H1 (cell line): ENCODE measurements around the gene FAM193B. TPM values are rescaled to one million over a fixed set of nuclear protein-coding genes. Genes with fewer than 3 reads are reported as not detected.

ENCODE experiments used
- CTCF ChIA-PET: fragments of 300-600 bp; sonication (Branson Sonifier 250); formaldehyde crosslinking; loops from one replicate; lab custom pipeline; 2021; ENCODE audit not compliant: partially characterized antibody; lab: Charles Lee
- POLR2A ChIA-PET: fragments of 300-600 bp; sonication (Branson Sonifier 250); formaldehyde crosslinking; loops from one replicate; lab custom pipeline; 2021; ENCODE audit warnings: inconsistent platforms; ENCODE audit not compliant: partially characterized antibody; lab: Charles Lee
- DNase-seq, 2 experiments: peaks; one replicate each; pipeline versions ENCODE4 v3.0.0 to v3.0.0-alpha.2; 2010 to 2022; ENCODE audit warnings: low spot score in 2 of 2, low read depth in 1 of 2, mixed read lengths in 1 of 2
- FAIRE-seq: peaks from 2 replicates; lab custom pipeline; 2011; peaks lifted over from hg19 to GRCh38; lab: Jason Lieb, UNC
- H2AFZ ChIP-seq: 2 replicates; pipeline ENCODE4 v1.8.1; 2012; ENCODE audit warnings: low read length, inconsistent platforms
- H2AK5ac ChIP-seq: 2 replicates; pipeline ENCODE4 v1.6.1; 2013; ENCODE audit warnings: low read depth, low read length
- H2BK120ac ChIP-seq: replicated peaks from 2 replicates; pipeline ENCODE3; 2013; ENCODE audit warnings: low read depth, low read length, inconsistent platforms
- H2BK12ac ChIP-seq: 2 replicates; pipeline ENCODE4 v1.6.1; 2013; ENCODE audit warnings: low read depth, low read length
- H2BK15ac ChIP-seq: 2 replicates; pipeline ENCODE4 v1.6.1; 2013; ENCODE audit warnings: low read length
- H2BK20ac ChIP-seq: 2 replicates; pipeline ENCODE4 v1.6.1; 2013; ENCODE audit warnings: low read length
- H2BK5ac ChIP-seq: 2 replicates; pipeline ENCODE4 v1.6.1; 2013; ENCODE audit warnings: low read depth, low read length
- H3K14ac ChIP-seq: 2 replicates; pipeline ENCODE4 v1.6.1; 2013; ENCODE audit warnings: inconsistent platforms; ENCODE audit not compliant: insufficient read length
- H3K18ac ChIP-seq: 2 replicates; pipeline ENCODE4 v1.6.1; 2013; ENCODE audit warnings: low read length; ENCODE audit errors: extremely low read depth
- H3K23ac ChIP-seq: 2 replicates; pipeline ENCODE4 v1.6.1; 2013; ENCODE audit warnings: inconsistent platforms; ENCODE audit not compliant: insufficient read length
- H3K23me2 ChIP-seq: 2 replicates; pipeline ENCODE4 v1.6.1; 2013; ENCODE audit warnings: low read depth, low read length
- H3K27ac ChIP-seq: 2 replicates; pipeline ENCODE4 v1.6.1; 2011; ENCODE audit warnings: low read depth, low read length, inconsistent platforms
- H3K27me3 ChIP-seq, 4 experiments: replicated peaks in 1 of 4; 1 replicate in 1 of 4; 2 replicates in 3 of 4; pipeline versions ENCODE4 v1.6.1 to v1.8.1; 2011 to 2013; ENCODE audit warnings: low read length in 3 of 4, mild to moderate bottlenecking in 3 of 4, inconsistent platforms in 2 of 4, mixed read lengths in 2 of 4, moderate library complexity in 1 of 4; ENCODE audit not compliant: control insufficient read depth in 3 of 4, insufficient read depth in 3 of 4; ENCODE audit errors: extremely low read depth in 1 of 4
- H3K36me3 ChIP-seq, 4 experiments: 2 replicates each; pipeline versions ENCODE4 v1.6.1 to v1.8.1; 2011 to 2013; ENCODE audit warnings: mild to moderate bottlenecking in 4 of 4, low read length in 3 of 4, moderate library complexity in 2 of 4, control low read depth in 1 of 4, inconsistent platforms in 1 of 4; ENCODE audit not compliant: insufficient read depth in 4 of 4, control insufficient read depth in 2 of 4
- H3K4ac ChIP-seq: replicated peaks from 2 replicates; pipeline ENCODE3; 2013; ENCODE audit warnings: low read length, low read depth, mixed read lengths, inconsistent platforms; ENCODE audit not compliant: insufficient read length
- H3K4me1 ChIP-seq, 4 experiments: replicated peaks in 1 of 4; 1 replicate in 1 of 4; 2 replicates in 3 of 4; pipeline versions ENCODE4 v1.6.1 to v1.8.1; 2011 to 2013; ENCODE audit warnings: low read length in 3 of 4, inconsistent platforms in 2 of 4, mixed read lengths in 1 of 4; ENCODE audit not compliant: insufficient read depth in 4 of 4, control insufficient read depth in 3 of 4
- H3K4me2 ChIP-seq, 2 experiments: 2 replicates each; pipeline versions ENCODE4 v1.6.1 to v1.8.1; 2011 to 2013; ENCODE audit warnings: low read depth in 2 of 2, low read length in 2 of 2, control low read depth in 1 of 2, inconsistent platforms in 1 of 2, mild to moderate bottlenecking in 1 of 2; ENCODE audit not compliant: insufficient read depth in 1 of 2
- H3K4me3 ChIP-seq, 4 experiments: fragments of 200-600, 300-600 bp in 1 of 4; sonication (generic), shearing (Covaris generic), sonication (Bioruptor Twin) in 1 of 4; 2 replicates each; pipeline versions ENCODE4 v1.5.1 to v1.8.1; 2011 to 2016; ENCODE audit warnings: low read length in 4 of 4, low read depth in 3 of 4, control low read depth in 2 of 4, inconsistent platforms in 2 of 4, mild to moderate bottlenecking in 2 of 4, mixed read lengths in 1 of 4, moderate library complexity in 1 of 4; ENCODE audit not compliant: insufficient read depth in 2 of 4; ENCODE audit errors: extremely low read depth in 1 of 4
- H3K56ac ChIP-seq: replicated peaks from 2 replicates; pipeline ENCODE3; 2013; ENCODE audit warnings: low read depth, mild to moderate bottlenecking, mixed read lengths, low read length, inconsistent platforms; ENCODE audit not compliant: insufficient read length
- H3K79me1 ChIP-seq: 2 replicates; pipeline ENCODE4 v1.6.1; 2013; ENCODE audit warnings: low read depth, low read length, control low read depth
- H3K79me2 ChIP-seq, 2 experiments: 2 replicates each; pipeline versions ENCODE4 v1.6.1 to v1.8.1; 2012 to 2013; ENCODE audit warnings: low read length in 2 of 2, mild to moderate bottlenecking in 2 of 2, inconsistent platforms in 1 of 2; ENCODE audit not compliant: insufficient read depth in 2 of 2, control insufficient read depth in 1 of 2
- H3K9ac ChIP-seq, 4 experiments: replicated peaks in 1 of 4; 1 replicate in 1 of 4; 2 replicates in 3 of 4; pipeline versions ENCODE4 v1.6.1 to v1.8.1; 2011 to 2013; ENCODE audit warnings: low read depth in 3 of 4, low read length in 3 of 4, control low read depth in 2 of 4, mild to moderate bottlenecking in 2 of 4, moderate library complexity in 2 of 4, inconsistent platforms in 1 of 4; ENCODE audit errors: extremely low read depth in 1 of 4
- H3K9me3 ChIP-seq, 2 experiments: 2 replicates each; pipeline versions ENCODE4 v1.6.1 to v1.8.1; 2012 to 2013; ENCODE audit warnings: mild to moderate bottlenecking in 2 of 2, moderate library complexity in 2 of 2, control low read depth in 1 of 2, inconsistent platforms in 1 of 2, low read depth in 1 of 2, low read length in 1 of 2, mixed read lengths in 1 of 2; ENCODE audit not compliant: insufficient read depth in 2 of 2
- H4K20me1 ChIP-seq, 2 experiments: replicated peaks in 1 of 2; 2 replicates each; pipeline versions ENCODE3 to v1.8.1; 2011 to 2013; ENCODE audit warnings: inconsistent platforms in 2 of 2, low read length in 2 of 2, mild to moderate bottlenecking in 1 of 2; ENCODE audit not compliant: insufficient read depth in 2 of 2, control insufficient read depth in 1 of 2
- H4K5ac ChIP-seq: 2 replicates; pipeline ENCODE4 v1.6.1; 2013; ENCODE audit warnings: low read length, low read depth, mixed read lengths, inconsistent platforms; ENCODE audit not compliant: insufficient read length
- H4K8ac ChIP-seq: 2 replicates; pipeline ENCODE4 v1.8.0; 2013; ENCODE audit warnings: mild to moderate bottlenecking, moderate library complexity, low read length, inconsistent platforms; ENCODE audit not compliant: insufficient read depth; ENCODE audit errors: extremely low read depth
- H4K91ac ChIP-seq: replicated peaks from 2 replicates; pipeline ENCODE3; 2013; ENCODE audit warnings: low read length, mixed read lengths, inconsistent platforms; ENCODE audit not compliant: insufficient read length
- BACH1 ChIP-seq: IDR thresholded peaks from 2 replicates; pipeline ENCODE4 v1.6.1; 2012; ENCODE audit warnings: low read length, improper control_type of control experiment
- BRCA1 ChIP-seq: IDR thresholded peaks from 2 replicates; pipeline ENCODE4 v1.6.1; 2012; ENCODE audit warnings: low read depth, low read length, improper control_type of control experiment
- CEBPB ChIP-seq: IDR thresholded peaks from 2 replicates; pipeline ENCODE4 v1.6.1; 2012; ENCODE audit warnings: low read depth, low read length
- CHD1 ChIP-seq: IDR thresholded peaks from 2 replicates; pipeline ENCODE4 v1.6.1; 2012; ENCODE audit warnings: low read depth, low read length, improper control_type of control experiment
- CTBP2 ChIP-seq: IDR thresholded peaks from 2 replicates; pipeline ENCODE4 v1.7.0; 2011; ENCODE audit warnings: borderline replicate concordance, mild to moderate bottlenecking, moderate library complexity, mixed read lengths, low read length; ENCODE audit not compliant: insufficient read depth, insufficient read length
- EP300 ChIP-seq, 2 experiments: IDR thresholded peaks; 1 replicate in 1 of 2; 2 replicates in 1 of 2; pipeline ENCODE4 v1.6.1; 2011 to 2012; ENCODE audit warnings: low read depth in 2 of 2, low read length in 2 of 2, mild to moderate bottlenecking in 2 of 2, borderline replicate concordance in 1 of 2, inconsistent platforms in 1 of 2, moderate library complexity in 1 of 2
- HDAC6 ChIP-seq: IDR thresholded peaks from one replicate; pipeline ENCODE4 v1.7.1; 2012; ENCODE audit warnings: low read depth, mild to moderate bottlenecking, inconsistent platforms, low read length, moderate library complexity
- NRF1 ChIP-seq: IDR thresholded peaks from 2 replicates; pipeline ENCODE4 v1.6.1; 2011; ENCODE audit warnings: mild to moderate bottlenecking, low read depth, low read length, improper control_type of control experiment
- POLR2A ChIP-seq, 2 experiments: IDR thresholded peaks; 1 replicate in 1 of 2; 2 replicates in 1 of 2; pipeline ENCODE4 v1.6.1; 2011; ENCODE audit warnings: low read depth in 2 of 2, low read length in 2 of 2, mild to moderate bottlenecking in 2 of 2; ENCODE audit errors: control extremely low read depth in 1 of 2
- SIX5 ChIP-seq: IDR thresholded peaks from 2 replicates; pipeline ENCODE4 v1.6.1; 2011; ENCODE audit warnings: mild to moderate bottlenecking, low read depth, low read length
- SUZ12 ChIP-seq: fragments of 200-600 bp; sonication (generic); IDR thresholded peaks from 2 replicates; pipeline ENCODE4 v1.6.1; 2012; ENCODE audit warnings: mild to moderate bottlenecking, inconsistent platforms, low read length, moderate library complexity, mixed read lengths
- TAF1 ChIP-seq: IDR thresholded peaks from 2 replicates; pipeline ENCODE4 v1.6.1; 2011; ENCODE audit warnings: mild to moderate bottlenecking, low read depth, low read length
- ZNF274 ChIP-seq: IDR thresholded peaks from 2 replicates; pipeline ENCODE4 v1.7.0; 2012; ENCODE audit warnings: low read length, borderline replicate concordance; ENCODE audit errors: extremely low read depth
- WGBS, 2 experiments: shearing (Covaris generic) in 1 of 2; methylation state at CpG; one replicate each; pipeline versions ENCODE4 v1.1.6 to v1.1.7; 2013 to 2015; ENCODE audit warnings: low lambda C conversion rate in 2 of 2, mixed read lengths in 2 of 2, inconsistent platforms in 1 of 2, low coverage in 1 of 2, missing lambda C conversion rate in 1 of 2; ENCODE audit not compliant: insufficient replicate concordance in 2 of 2, insufficient coverage in 1 of 2, insufficient read length in 1 of 2; ENCODE audit errors: extremely low coverage in 1 of 2, missing lambda C conversion rate in 1 of 2; 5-methylcytosine and 5-hydroxymethylcytosine counted together
- polyA plus RNA-seq, 7 experiments: library from polyadenylated mRNA; depleted of rRNA in 3 of 7; stranded (reverse) in 5 of 7; unstranded in 2 of 7; fragments of >200 nt in 5 of 7; fragments of 200-250 nt in 2 of 7; gene quantifications; 1 replicate in 5 of 7; 2 replicates in 1 of 7; 4 replicates in 1 of 7; pipeline versions ENCODE4 v1.2.1 to v1.2.3, GENCODE V29; 2011 to 2013; ENCODE audit warnings: missing spikeins in 2 of 7, mixed read lengths in 2 of 7
- total RNA-seq: library from RNA; stranded (reverse); fragmentation: NEBNext Ultra II Directional; extraction: Animal tissue kit (Norgen Biotek cat#: 25700); gene quantifications from 2 replicates; pipeline ENCODE4 v1.2.1, GENCODE V29; 2021

Gene FAM193B
- total and polyA plus RNA-seq, 2 of the 8 experiments (the other 6 are each of a cell fraction or from before 2014, with no cell fraction given): 49.9 to 69.8 TPM

GRCh38 chr5:177503351-177504085 lies 50.8 kb downstream of the FAM193B start:
- Histone ChIP-seq H3K79me1 (no peaks in the 10 kb centered on the region), H4K20me1 (peaks cover 0 to 1% of the 10 kb centered on the region in 2 experiments), H3K27me3 (peaks cover under 1 to 9% (median 6%) of the 10 kb centered on the region in 4 experiments; a peak in 6 of 7 replicates), H3K23me2 (no peaks in the 10 kb centered on the region), H3K9ac (no peak overlapping the region), H2AK5ac (no peak overlapping the region), H3K4me3 (no peak overlapping the region), H4K5ac (no peak overlapping the region), H2BK5ac (no peak overlapping the region; the same call in 1 of the 2 replicates), H2BK15ac (no peak overlapping the region), H3K23ac (no peak overlapping the region), H3K79me2 (no peaks in the 10 kb centered on the region), H3K4ac (no peak overlapping the region), H3K27ac (no peak overlapping the region), H3K36me3 (peaks cover 0 to 10% (median 0%) of the 10 kb centered on the region in 4 experiments; a peak in 1 of 8 replicates), H3K56ac (no peak overlapping the region), H3K18ac (no peak overlapping the region), H4K91ac (no peak overlapping the region), H3K14ac (no peak overlapping the region), H4K8ac (no peak overlapping the region), H3K4me2 (no peak overlapping the region), H2BK120ac (no peak overlapping the region), H2AFZ (no peak overlapping the region), H3K9me3 (no peaks in the 10 kb centered on the region), H2BK20ac (no peak overlapping the region), H2BK12ac (no peak overlapping the region), H3K4me1 (peaks cover 0 to 7% (median 4%) of the 10 kb centered on the region in 4 experiments; a peak in 5 of 7 replicates)
- WGBS, 2 experiments: 92% methylated on average over 24 of the region's 24 CpGs; no CpG with 5 or more reads in 1 of the 2 experiments
- FAIRE-seq (no peak), DNase-seq (no peak)
- CTCF ChIA-PET: interaction anchor here (0.8 to 20.8 kb wide), 10 partner anchors 6 to 194 kb away, joined by 3 to 306 read pairs (median 9); partner anchors contain the start of genes DBN1 and DOK3
- POLR2A ChIA-PET: interaction anchor here (1.2 to 65.5 kb wide), 5 partner anchors 12 to 101 kb away, joined by 3 to 3349 read pairs (median 7); partner anchors contain the start of genes DBN1, DDX41, PDLIM7 and PRR7
- TF ChIP-seq SIX5: no peak
- TF ChIP-seq CHD1: no peak
- no peak for TF ChIP-seq EP300 (IDR thresholded peaks at IDR 0.05; ENCODE audit: borderline replicate concordance in 1 of 2, low read depth in 2 of 2, low read length in 2 of 2)
- TF ChIP-seq CEBPB: no peak
- no peak for TF ChIP-seq SUZ12
- no peak for TF ChIP-seq ZNF274
- TF ChIP-seq BACH1: no peak
- TF ChIP-seq BRCA1: no peak
- TF ChIP-seq POLR2A (IDR thresholded peaks at IDR 0.05; ENCODE audit: control extremely low read depth in 1 of 2, low read depth in 2 of 2, low read length in 2 of 2): no peak
- no peak for TF ChIP-seq TAF1
- TF ChIP-seq HDAC6: no peak
- TF ChIP-seq NRF1: no peak
- no peak for TF ChIP-seq CTBP2
